Measurements from ENCODE around the gene MSX2. TPM values are rescaled to one million over a fixed set of nuclear protein-coding genes. Genes with fewer than 3 reads are reported as not detected.

MSX2 gene
- total and polyA plus RNA-seq, 2 donors (not counting 1 experiment from before 2014, with no cell fraction given), result not detected

GRCh38 chr5:174735498-174736330 is 11.3 kb downstream of the MSX2 start:
- no peak overlapping the region for H3K4me3 ChIP-seq (ENCODE audit: control extremely low read depth in 1 of 5, extremely low read depth in 1 of 5, insufficient read depth in 1 of 5, low read depth in 2 of 5, low read length in 4 of 5)
- TF ChIP-seq CTCF (IDR thresholded peaks at IDR 0.05) (no peak), EZH2 (IDR thresholded peaks at IDR 0.05; ENCODE audit: borderline replicate concordance, insufficient read depth, low read depth, low read length, poor library complexity, severe bottlenecking) (no peak)
- H3K27ac Mint-ChIP-seq, result no peak overlapping the region
- POLR2A ChIA-PET, result no interaction called here
- peaks cover 0 to 28% (median 0%) of the 10 kb centered on the region in 3 donors for H3K9me3 ChIP-seq (ENCODE audit: control extremely low read depth in 1 of 3, control insufficient read depth in 2 of 3, insufficient read depth in 1 of 3, low read length in 2 of 3)
- no peak for ATAC-seq (ENCODE audit: low read depth)
- H3K9ac ChIP-seq (ENCODE audit: low read length), result no peak overlapping the region
- H3K27ac ChIP-seq (ENCODE audit: low read length in 2 of 2), result no peak overlapping the region
- H3K36me3 ChIP-seq (replicated peaks in 1 of 2; ENCODE audit: control extremely low read depth in 1 of 2, control insufficient read depth in 1 of 2, extremely low read depth in 1 of 2, insufficient read depth in 2 of 2, low read length in 1 of 2), result no peaks in the 10 kb centered on the region
- H4K20me1 ChIP-seq (ENCODE audit: control insufficient read depth, insufficient read depth, low read length, poor library complexity, severe bottlenecking), result no peaks in the 10 kb centered on the region
- no peak overlapping the region for H3K4me2 ChIP-seq (replicated peaks; ENCODE audit: low read depth, low read length, poor library complexity, severe bottlenecking)
- H3K4me3 Mint-ChIP-seq, result no peak overlapping the region
- H3K27me3 Mint-ChIP-seq, result peaks cover 64% of the 10 kb centered on the region
- no peaks in the 10 kb centered on the region for H3K4me1 Mint-ChIP-seq
- H2AFZ ChIP-seq (ENCODE audit: insufficient read depth, low read depth, low read length, poor library complexity, severe bottlenecking), result no peak overlapping the region
- H3K27me3 ChIP-seq (replicated peaks in 1 of 4; ENCODE audit: control extremely low read depth in 1 of 4, control insufficient read depth in 3 of 4, insufficient read depth in 4 of 4, low read length in 3 of 4), result peaks cover 0 to 54% (median 27%) of the 10 kb centered on the region in 4 experiments
- CTCF ChIA-PET, result no interaction called here
- no peaks in the 10 kb centered on the region for H3K9me3 Mint-ChIP-seq (ENCODE audit: insufficient read depth)
- no peak for DNase-seq
- intact Hi-C loops (cut with micrococcal nuclease), result no loop called here
- 11% methylated on average over 54 of the region's 54 CpGs for WGBS (ENCODE audit: insufficient coverage)
- no peaks in the 10 kb centered on the region for H3K4me1 ChIP-seq (ENCODE audit: control insufficient read depth in 2 of 2, insufficient read depth in 2 of 2, low read length in 2 of 2)
- H3K79me2 ChIP-seq (ENCODE audit: control insufficient read depth, insufficient read depth, low read length), result no peaks in the 10 kb centered on the region

GRCh38 chr5:174736331-174736721 is 11.9 kb downstream of the MSX2 start:
- no peak overlapping the region for H3K4me2 ChIP-seq (replicated peaks; ENCODE audit: low read depth, low read length, poor library complexity, severe bottlenecking)
- no peaks in the 10 kb centered on the region for H4K20me1 ChIP-seq (ENCODE audit: control insufficient read depth, insufficient read depth, low read length, poor library complexity, severe bottlenecking)
- no peak for DNase-seq
- Mint-ChIP-seq H3K27me3 (peaks cover 58% of the 10 kb centered on the region), H3K27ac (no peak overlapping the region), H3K9me3 (ENCODE audit: insufficient read depth) (no peaks in the 10 kb centered on the region), H3K4me3 (no peak overlapping the region), H3K4me1 (no peaks in the 10 kb centered on the region)
- WGBS (ENCODE audit: insufficient coverage), result 17% methylated on average over 3 of the region's 4 CpGs
- POLR2A ChIA-PET, result no interaction called here
- CTCF ChIA-PET, result no interaction called here
- ATAC-seq (ENCODE audit: low read depth), result no peak
- intact Hi-C loops (cut with micrococcal nuclease), result no loop called here
- no peak overlapping the region for H3K4me3 ChIP-seq (ENCODE audit: control extremely low read depth in 1 of 5, extremely low read depth in 1 of 5, insufficient read depth in 1 of 5, low read depth in 2 of 5, low read length in 4 of 5)
- H2AFZ ChIP-seq (ENCODE audit: insufficient read depth, low read depth, low read length, poor library complexity, severe bottlenecking), result no peak overlapping the region
- TF ChIP-seq EZH2 (IDR thresholded peaks at IDR 0.05; ENCODE audit: borderline replicate concordance, insufficient read depth, low read depth, low read length, poor library complexity, severe bottlenecking) (no peak), CTCF (IDR thresholded peaks at IDR 0.05) (no peak)
- peaks cover 0 to 28% (median 0%) of the 10 kb centered on the region in 3 donors for H3K9me3 ChIP-seq (ENCODE audit: control extremely low read depth in 1 of 3, control insufficient read depth in 2 of 3, insufficient read depth in 1 of 3, low read length in 2 of 3)
- H3K36me3 ChIP-seq (replicated peaks in 1 of 2; ENCODE audit: control extremely low read depth in 1 of 2, control insufficient read depth in 1 of 2, extremely low read depth in 1 of 2, insufficient read depth in 2 of 2, low read length in 1 of 2), result no peaks in the 10 kb centered on the region
- H3K4me1 ChIP-seq (ENCODE audit: control insufficient read depth in 2 of 2, insufficient read depth in 2 of 2, low read length in 2 of 2), result no peaks in the 10 kb centered on the region
- H3K27me3 ChIP-seq (replicated peaks in 1 of 4; ENCODE audit: control extremely low read depth in 1 of 4, control insufficient read depth in 3 of 4, insufficient read depth in 4 of 4, low read length in 3 of 4), result peaks cover 0 to 49% (median 22%) of the 10 kb centered on the region in 4 experiments
- no peak overlapping the region for H3K9ac ChIP-seq (ENCODE audit: low read length)
- no peaks in the 10 kb centered on the region for H3K79me2 ChIP-seq (ENCODE audit: control insufficient read depth, insufficient read depth, low read length)
- H3K27ac ChIP-seq (ENCODE audit: low read length in 2 of 2), result no peak overlapping the region
